Effector memory CD4-positive, alpha-beta T cell (primary cell): ENCODE results near the gene PTGIR.
A peak's percentile ranks its signal among the peaks of the same experiment; 100 is the strongest.

ENCODE experiments used
- DNase-seq, 3 donors: peaks; one replicate each; pipeline ENCODE4 v3.0.0-alpha.2; 2020
- H3K27ac ChIP-seq: 2 replicates; pipeline ENCODE4 v1.7.0; 2013; ENCODE audit warnings: mild to moderate bottlenecking, low read length, moderate library complexity; ENCODE audit not compliant: insufficient read depth, poor library complexity, severe bottlenecking
- H3K27me3 ChIP-seq: replicated peaks from 2 replicates; pipeline ENCODE4 v1.7.0; 2013; ENCODE audit warnings: mild to moderate bottlenecking, low read length; ENCODE audit not compliant: insufficient read depth, control insufficient read depth, poor library complexity, severe bottlenecking
- H3K36me3 ChIP-seq: 2 replicates; pipeline ENCODE4 v1.7.0; 2013; ENCODE audit warnings: mild to moderate bottlenecking, low read length, moderate library complexity; ENCODE audit not compliant: control insufficient read depth, insufficient read depth
- H3K4me1 ChIP-seq: 2 replicates; pipeline ENCODE4 v1.7.0; 2013; ENCODE audit warnings: low read length, mild to moderate bottlenecking; ENCODE audit not compliant: control insufficient read depth, insufficient read depth, poor library complexity, severe bottlenecking
- H3K4me3 ChIP-seq: 2 replicates; pipeline ENCODE4 v1.7.0; 2013; ENCODE audit warnings: low read length, low read depth, mild to moderate bottlenecking; ENCODE audit not compliant: insufficient read depth, poor library complexity, severe bottlenecking
- H3K9me3 ChIP-seq: 2 replicates; pipeline ENCODE4 v1.7.0; 2013; ENCODE audit warnings: mild to moderate bottlenecking, low read length, moderate library complexity; ENCODE audit not compliant: control insufficient read depth

PTGIR gene

GRCh38 chr19:46600384-46601317 lies 24.2 kb downstream of the PTGIR start:
- H3K9me3 ChIP-seq, result no peaks in the 10 kb centered on the region
- peak; percentile 94 to 95 (median 94) for DNase-seq

GRCh38 chr19:46599716-46600373 lies 25.0 kb downstream of the PTGIR start:
- H3K9me3 ChIP-seq, result no peaks in the 10 kb centered on the region
- no peak for DNase-seq
- H3K4me3 ChIP-seq, result peak overlapping the region; percentile 80
- no peaks in the 10 kb centered on the region for H3K27me3 ChIP-seq
- H3K36me3 ChIP-seq, result no peaks in the 10 kb centered on the region
- H3K4me1 ChIP-seq, result peaks cover 23% of the 10 kb centered on the region
- H3K27ac ChIP-seq, result peak overlapping the region; percentile 100

More at GRCh38 chr19:46600384-46601317, 24.2 kb downstream of the PTGIR start:
- Histone ChIP-seq H3K36me3 (peaks cover 7% of the 10 kb centered on the region), H3K4me1 (peaks cover 23% of the 10 kb centered on the region), H3K27me3 (no peaks in the 10 kb centered on the region), H3K4me3 (peak overlapping the region; percentile 96), H3K27ac (peak overlapping the region; percentile 100)

GRCh38 chr19:46598372-46598917 lies 26.4 kb downstream of the PTGIR start:
- no peak for DNase-seq
- Histone ChIP-seq H3K27me3 (no peaks in the 10 kb centered on the region), H3K36me3 (no peaks in the 10 kb centered on the region), H3K4me3 (no peak overlapping the region), H3K4me1 (peaks cover 16% of the 10 kb centered on the region), H3K27ac (no peak overlapping the region), H3K9me3 (no peaks in the 10 kb centered on the region)

- Histone ChIP-seq H3K4me1 (no peaks in the 10 kb centered on the region), H3K4me3 (no peak overlapping the region), H3K9me3 (no peaks in the 10 kb centered on the region)
These were observed 28.9 kb downstream of the PTGIR start for GRCh38 chr19:46596008-46596407.

GRCh38 chr19:46591870-46592269 lies 33.0 kb downstream of the PTGIR start:
- no peak overlapping the region for H3K4me3 ChIP-seq
- H3K4me1 ChIP-seq, result no peaks in the 10 kb centered on the region
- H3K9me3 ChIP-seq, result no peaks in the 10 kb centered on the region
- no peak for DNase-seq
- no peaks in the 10 kb centered on the region for H3K36me3 ChIP-seq
- H3K27me3 ChIP-seq, result no peaks in the 10 kb centered on the region
- H3K27ac ChIP-seq, result no peak overlapping the region

More at GRCh38 chr19:46596008-46596407, 28.9 kb downstream of the PTGIR start:
- no peak for DNase-seq
- H3K27ac ChIP-seq, result no peak overlapping the region
- H3K36me3 ChIP-seq, result no peaks in the 10 kb centered on the region
- H3K27me3 ChIP-seq, result no peaks in the 10 kb centered on the region

GRCh38 chr19:46591254-46591653 lies 33.6 kb downstream of the PTGIR start:
- Histone ChIP-seq H3K9me3 (no peaks in the 10 kb centered on the region), H3K4me3 (no peak overlapping the region), H3K4me1 (no peaks in the 10 kb centered on the region), H3K27ac (no peak overlapping the region), H3K27me3 (no peaks in the 10 kb centered on the region), H3K36me3 (no peaks in the 10 kb centered on the region)
- no peak for DNase-seq

- no peaks in the 10 kb centered on the region for H3K36me3 ChIP-seq
- H3K27me3 ChIP-seq, result no peaks in the 10 kb centered on the region
These were observed 37.0 kb downstream of the PTGIR start for GRCh38 chr19:46587861-46588260.

GRCh38 chr19:46586294-46586693 lies 38.6 kb downstream of the PTGIR start:
- no peaks in the 10 kb centered on the region for H3K36me3 ChIP-seq
- H3K4me3 ChIP-seq, result no peak overlapping the region
- no peak overlapping the region for H3K27ac ChIP-seq
- no peak for DNase-seq
- no peaks in the 10 kb centered on the region for H3K4me1 ChIP-seq
- H3K9me3 ChIP-seq, result no peaks in the 10 kb centered on the region
- H3K27me3 ChIP-seq, result no peaks in the 10 kb centered on the region

More at GRCh38 chr19:46587861-46588260, 37.0 kb downstream of the PTGIR start:
- no peak for DNase-seq
- no peaks in the 10 kb centered on the region for H3K4me1 ChIP-seq
- H3K9me3 ChIP-seq, result no peaks in the 10 kb centered on the region
- H3K27ac ChIP-seq, result no peak overlapping the region
- H3K4me3 ChIP-seq, result no peak overlapping the region

- Histone ChIP-seq H3K4me1 (no peaks in the 10 kb centered on the region), H3K27ac (no peak overlapping the region), H3K36me3 (no peaks in the 10 kb centered on the region), H3K27me3 (no peaks in the 10 kb centered on the region), H3K4me3 (no peak overlapping the region), H3K9me3 (no peaks in the 10 kb centered on the region)
- no peak for DNase-seq
These were observed 39.4 kb downstream of the PTGIR start for GRCh38 chr19:46585539-46585938.

- Histone ChIP-seq H3K4me3 (no peak overlapping the region), H3K4me1 (no peaks in the 10 kb centered on the region), H3K9me3 (no peaks in the 10 kb centered on the region), H3K36me3 (no peaks in the 10 kb centered on the region), H3K27ac (no peak overlapping the region), H3K27me3 (no peaks in the 10 kb centered on the region)
- DNase-seq, result no peak
These were observed 44.6 kb downstream of the PTGIR start for GRCh38 chr19:46580247-46580646.
